OCI-LY7 (cell line): Measurements from ENCODE around the gene CYTH3. TPM values are rescaled to one million over a fixed set of nuclear protein-coding genes. Genes with fewer than 3 reads are reported as not detected.
"Not testable (repeated sequence)": the region's sequence is repeated elsewhere in the genome, so short reads cannot be mapped to it uniquely, and the experiment has no call there.

Experiments
- BruUV-seq: library from RNA; stranded (reverse); fragments of 400-500 nt; replicated peaks from 2 replicates; lab custom pipeline; 2021; lab: Mats Ljungman, UMichigan
- CTCF ChIA-PET: fragments of 300-600 bp; sonication (Branson Sonifier 250); formaldehyde crosslinking; loops from one replicate; lab custom pipeline; 2022; ENCODE audit warnings: antibody characterized with exemption; ENCODE audit not compliant: unreplicated experiment; lab: Charles Lee
- POLR2A ChIA-PET: fragments of 300-600 bp; sonication (Branson Sonifier 250); formaldehyde crosslinking; loops from one replicate; lab custom pipeline; 2022; ENCODE audit warnings: antibody characterized with exemption; lab: Charles Lee
- DNase-seq: peaks from one replicate; pipeline ENCODE4 v3.0.0-alpha.2; 2015; ENCODE audit warnings: low spot score
- H2AFZ ChIP-seq: fragments of 200-600 bp; sonication (generic), shearing (Covaris generic); 2 replicates; pipeline ENCODE4 v1.6.1; 2014; ENCODE audit warnings: mild to moderate bottlenecking, antibody characterized with exemption, low read length, moderate library complexity
- H3K27ac ChIP-seq: fragments of 200-600 bp; sonication (generic); 2 replicates; pipeline ENCODE4 v1.5.1; 2014; ENCODE audit warnings: mixed run types, low read depth, mild to moderate bottlenecking, moderate library complexity, low read length, inconsistent platforms; ENCODE audit not compliant: poor library complexity, severe bottlenecking
- H3K36me3 ChIP-seq: fragments of 200-600 bp; sonication (generic); 2 replicates; pipeline ENCODE4 v1.6.1; 2014; ENCODE audit warnings: mild to moderate bottlenecking, antibody characterized with exemption, low read length, moderate library complexity, mixed read lengths; ENCODE audit not compliant: insufficient read depth
- H3K4me1 ChIP-seq: fragments of 200-600 bp; sonication (generic); 2 replicates; pipeline ENCODE4 v1.5.1; 2014; ENCODE audit warnings: mild to moderate bottlenecking, low read length; ENCODE audit not compliant: insufficient read depth, poor library complexity, severe bottlenecking
- H3K4me2 ChIP-seq: fragments of 200-600 bp; sonication (generic); 2 replicates; pipeline ENCODE4 v1.6.1; 2014; ENCODE audit warnings: mild to moderate bottlenecking, low read length
- H3K4me3 ChIP-seq: fragments of 200-600 bp; sonication (generic); 2 replicates; pipeline ENCODE4 v1.5.1; 2014; ENCODE audit warnings: mild to moderate bottlenecking, low read depth, low read length; ENCODE audit not compliant: poor library complexity, severe bottlenecking
- H3K79me2 ChIP-seq: fragments of 200-600 bp; sonication (generic); 2 replicates; pipeline ENCODE4 v1.6.1; 2016; ENCODE audit warnings: low read depth, mild to moderate bottlenecking, low read length, moderate library complexity, mixed read lengths; ENCODE audit not compliant: insufficient read depth
- H3K9me2 ChIP-seq: fragments of 200-600 bp; sonication (generic); 2 replicates; pipeline ENCODE4 v1.6.1; 2016; ENCODE audit warnings: mild to moderate bottlenecking, low read length, mixed read lengths; ENCODE audit not compliant: insufficient read depth
- H3K9me3 ChIP-seq: fragments of 200-600 bp; sonication (generic); 2 replicates; pipeline ENCODE4 v1.6.1; 2014; ENCODE audit warnings: mild to moderate bottlenecking, mixed run types, low read length, mixed read lengths
- H4K20me1 ChIP-seq: fragments of 200-600 bp; sonication (generic); 2 replicates; pipeline ENCODE4 v1.6.1; 2014; ENCODE audit warnings: mild to moderate bottlenecking, antibody characterized with exemption, low read length, moderate library complexity, mixed read lengths; ENCODE audit not compliant: insufficient read depth
- CTCF ChIP-seq: fragments of 200-600 bp; sonication (generic); conservative IDR thresholded peaks from 2 replicates; pipeline ENCODE4 v1.5.1; 2014; ENCODE audit warnings: mild to moderate bottlenecking, antibody characterized with exemption, low read length, moderate library complexity, mixed read lengths
- EZH2phosphoT487 ChIP-seq: fragments of 200-600 bp; sonication (generic); IDR thresholded peaks from 2 replicates; pipeline ENCODE4 v1.6.1; 2018; ENCODE audit warnings: low read depth, borderline replicate concordance, mild to moderate bottlenecking, mixed run types, antibody characterized with exemption, low read length, moderate library complexity, mixed read lengths
- intact Hi-C: fragments of 100-400 bp; cut with micrococcal nuclease; formaldehyde crosslinking; loops from one replicate; pipeline ENCODE4 v1.10.0; 2022; ENCODE audit not compliant: unreplicated experiment
- total RNA-seq, 2 experiments: library from RNA; depleted of rRNA in 1 of 2; stranded (reverse); fragments of >200 nt in 1 of 2; shearing (Covaris generic) in 1 of 2; gene quantifications; 2 replicates each; pipeline ENCODE4 v1.2.3, GENCODE V29; 2014 to 2022

Gene CYTH3
- total RNA-seq, 2 experiments from 2014 or later, result 3.7 to 4.7 TPM

GRCh38 chr7:6227294-6227846, 45.1 kb downstream of the CYTH3 start:
- ChIA-PET POLR2A (no interaction called here), CTCF (no interaction called here)
- Histone ChIP-seq H3K79me2 (no peaks in the 10 kb centered on the region), H3K4me3 (no peak overlapping the region), H4K20me1 (no peaks in the 10 kb centered on the region), H2AFZ (no peak overlapping the region), H3K9me3 (no peaks in the 10 kb centered on the region), H3K9me2 (no peaks in the 10 kb centered on the region), H3K4me1 (peaks cover 10% of the 10 kb centered on the region), H3K36me3 (no peaks in the 10 kb centered on the region), H3K4me2 (no peak overlapping the region), H3K27ac (no peak overlapping the region)
- DNase-seq, result no peak
- intact Hi-C loops, result no loop called here
- no peak for TF ChIP-seq EZH2phosphoT487
- TF ChIP-seq CTCF, result no peak
- no TSS peak for BruUV-seq

- no peak for DNase-seq
- Histone ChIP-seq H4K20me1 (no peaks in the 10 kb centered on the region), H2AFZ (no peak overlapping the region), H3K9me2 (no peaks in the 10 kb centered on the region), H3K9me3 (no peaks in the 10 kb centered on the region), H3K79me2 (no peaks in the 10 kb centered on the region), H3K36me3 (no peaks in the 10 kb centered on the region), H3K4me2 (no peak overlapping the region), H3K27ac (no peak overlapping the region), H3K4me3 (no peak overlapping the region), H3K4me1 (peaks cover 8% of the 10 kb centered on the region)
- CTCF ChIA-PET, result no interaction called here
- intact Hi-C loops, result no loop called here
- TF ChIP-seq CTCF, result no peak
- TF ChIP-seq EZH2phosphoT487, result no peak
- POLR2A ChIA-PET, result interaction anchor here (0.6 to 0.7 kb wide), 2 partner anchors 36 to 52 kb away, joined by 3 to 5 read pairs; no protein-coding TSS in a partner anchor
- no TSS peak for BruUV-seq
Observed at GRCh38 chr7:6226194-6226799, 46.1 kb downstream of the CYTH3 start.

GRCh38 chr7:6223411-6223810, 49.0 kb downstream of the CYTH3 start:
- DNase-seq, H4K20me1 ChIP-seq, H3K79me2 ChIP-seq, H2AFZ ChIP-seq, H3K4me1 ChIP-seq, H3K9me3 ChIP-seq, POLR2A ChIA-PET, BruUV-seq, H3K27ac ChIP-seq, CTCF ChIA-PET, H3K9me2 ChIP-seq, H3K4me3 ChIP-seq, H3K4me2 ChIP-seq, intact Hi-C loops, H3K36me3 ChIP-seq: not testable (repeated sequence)

GRCh38 chr7:6223010-6223409, 49.4 kb downstream of the CYTH3 start:
- DNase-seq, H4K20me1 ChIP-seq, intact Hi-C loops: not testable (repeated sequence)

More at GRCh38 chr7:6223010-6223409, 49.4 kb downstream of the CYTH3 start:
- H3K4me2 ChIP-seq, H3K27ac ChIP-seq, CTCF ChIA-PET, BruUV-seq, H3K4me3 ChIP-seq, POLR2A ChIA-PET, H2AFZ ChIP-seq, H3K79me2 ChIP-seq, H3K36me3 ChIP-seq, H3K9me3 ChIP-seq, H3K9me2 ChIP-seq, H3K4me1 ChIP-seq: not testable (repeated sequence)
